NOMO-1 treated with DMSO at 0.1 percent for 48 hours (cell line): ENCODE data around the gene ADAMTS16.

ENCODE experiments used
- DNase-seq: peaks from one replicate; lab custom pipeline; 2025; ENCODE audit not compliant: unreplicated experiment; lab: John Stamatoyannopoulos, UW

The ADAMTS16 gene

GRCh38 chr5:5278201-5278814 lies 138.2 kb downstream of the ADAMTS16 start:
- no peak for DNase-seq

- no peak for DNase-seq
Observed at GRCh38 chr5:5278815-5279381, 138.8 kb downstream of the ADAMTS16 start.

GRCh38 chr5:5285906-5286305 lies 145.8 kb downstream of the ADAMTS16 start:
- no peak for DNase-seq

- DNase-seq = no peak
Observed at GRCh38 chr5:5287419-5287818, 147.3 kb downstream of the ADAMTS16 start.

GRCh38 chr5:5288201-5288600 lies 148.1 kb downstream of the ADAMTS16 start:
- no peak for DNase-seq

GRCh38 chr5:5289537-5289936 lies 149.4 kb downstream of the ADAMTS16 start:
- DNase-seq = no peak

- DNase-seq = no peak
Observed at GRCh38 chr5:5290674-5291334, 150.7 kb downstream of the ADAMTS16 start.

- DNase-seq = no peak
Observed at GRCh38 chr5:5291357-5291756, 151.2 kb downstream of the ADAMTS16 start.

GRCh38 chr5:5293029-5293428 lies 152.9 kb downstream of the ADAMTS16 start:
- DNase-seq = no peak

GRCh38 chr5:5294429-5294828 lies 154.3 kb downstream of the ADAMTS16 start:
- DNase-seq = no peak

GRCh38 chr5:5295351-5295750 lies 155.2 kb downstream of the ADAMTS16 start:
- no peak for DNase-seq

- no peak for DNase-seq
Observed at GRCh38 chr5:5296051-5296450, 155.9 kb downstream of the ADAMTS16 start.

- DNase-seq = no peak
Observed at GRCh38 chr5:5297432-5298067, 157.4 kb downstream of the ADAMTS16 start.

- DNase-seq = no peak
Observed at GRCh38 chr5:5298068-5298633, 158.0 kb downstream of the ADAMTS16 start.

- no peak for DNase-seq
Observed at GRCh38 chr5:5298841-5299541, 158.9 kb downstream of the ADAMTS16 start.

GRCh38 chr5:5301176-5301575 lies 161.0 kb downstream of the ADAMTS16 start:
- no peak for DNase-seq

- no peak for DNase-seq
Observed at GRCh38 chr5:5302201-5302600, 162.1 kb downstream of the ADAMTS16 start.

- no peak for DNase-seq
Observed at GRCh38 chr5:5303242-5303641, 163.1 kb downstream of the ADAMTS16 start.

- DNase-seq = no peak
Observed at GRCh38 chr5:5304361-5305020, 164.4 kb downstream of the ADAMTS16 start.

GRCh38 chr5:5306696-5307095 lies 166.6 kb downstream of the ADAMTS16 start:
- no peak for DNase-seq

GRCh38 chr5:5308319-5308718 lies 168.2 kb downstream of the ADAMTS16 start:
- no peak for DNase-seq
